ENCODE measurements around the gene RPL39. TPM values are rescaled to one million over a fixed set of nuclear protein-coding genes. Genes with fewer than 3 reads are reported as not detected.

RPL39 gene
- total and polyA plus RNA-seq, 4 donors, result 623 to 2,860 (median 640) TPM

DNA sequence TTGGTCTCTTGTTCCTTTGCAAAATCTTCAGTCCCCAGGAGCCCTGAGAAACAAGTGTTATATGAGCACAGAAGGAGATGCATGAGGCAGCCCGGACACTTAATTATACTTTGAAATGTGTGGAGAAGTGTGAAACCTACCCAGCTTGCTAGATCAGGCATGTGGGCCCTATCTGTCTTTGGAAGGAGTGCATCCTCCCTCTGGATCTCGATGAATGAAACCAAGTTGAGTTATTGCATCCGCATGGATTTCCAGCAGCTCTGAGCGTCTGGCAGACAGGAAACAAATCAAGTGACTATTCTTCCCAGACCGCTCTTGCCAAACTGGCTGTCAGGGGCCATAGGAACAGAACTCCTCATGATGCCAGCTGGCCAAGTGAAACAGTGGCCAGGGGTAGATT lies 52.7 kb downstream of the RPL39 start:
- Histone ChIP-seq H3K4me3 (ENCODE audit: low read depth in 1 of 3, low read length in 3 of 3) (no peak overlapping the region), H3K27me3 (ENCODE audit: control insufficient read depth in 4 of 4, insufficient read depth in 4 of 4, low read length in 3 of 4) (no peaks in the 10 kb centered on the region), H3K4me1 (ENCODE audit: control insufficient read depth in 4 of 4, insufficient read depth in 4 of 4, low read length in 3 of 4) (peaks cover 0 to 4% (median 0%) of the 10 kb centered on the region in 4 donors), H3K36me3 (ENCODE audit: control insufficient read depth in 4 of 4, insufficient read depth in 3 of 4, low read depth in 1 of 4, low read length in 3 of 4) (no peaks in the 10 kb centered on the region), H3K9ac (ENCODE audit: low read depth in 1 of 2, low read length in 2 of 2) (no peak overlapping the region), H3K27ac (ENCODE audit: low read depth in 1 of 2, low read length in 2 of 2) (no peak overlapping the region), H3K9me3 (ENCODE audit: control insufficient read depth in 4 of 4, low read length in 3 of 4) (no peaks in the 10 kb centered on the region)
- TF ChIP-seq FOXA1 (IDR thresholded peaks at IDR 0.05), result no peak
- TF ChIP-seq RXRA (IDR thresholded peaks at IDR 0.05), result no peak
- no peak for TF ChIP-seq JUND (IDR thresholded peaks at IDR 0.05)
- TF ChIP-seq, protein P1, sequence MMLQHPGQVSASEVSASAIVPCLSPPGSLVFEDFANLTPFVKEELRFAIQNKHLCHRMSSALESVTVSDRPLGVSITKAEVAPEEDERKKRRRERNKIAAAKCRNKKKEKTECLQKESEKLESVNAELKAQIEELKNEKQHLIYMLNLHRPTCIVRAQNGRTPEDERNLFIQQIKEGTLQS (IDR thresholded peaks at IDR 0.05), result no peak
- no peak for TF ChIP-seq EGR1 (IDR thresholded peaks at IDR 0.05; ENCODE audit: low read depth in 2 of 2)
- no peak for TF ChIP-seq FOXA2 (IDR thresholded peaks at IDR 0.05)
- TF ChIP-seq, protein P2, sequence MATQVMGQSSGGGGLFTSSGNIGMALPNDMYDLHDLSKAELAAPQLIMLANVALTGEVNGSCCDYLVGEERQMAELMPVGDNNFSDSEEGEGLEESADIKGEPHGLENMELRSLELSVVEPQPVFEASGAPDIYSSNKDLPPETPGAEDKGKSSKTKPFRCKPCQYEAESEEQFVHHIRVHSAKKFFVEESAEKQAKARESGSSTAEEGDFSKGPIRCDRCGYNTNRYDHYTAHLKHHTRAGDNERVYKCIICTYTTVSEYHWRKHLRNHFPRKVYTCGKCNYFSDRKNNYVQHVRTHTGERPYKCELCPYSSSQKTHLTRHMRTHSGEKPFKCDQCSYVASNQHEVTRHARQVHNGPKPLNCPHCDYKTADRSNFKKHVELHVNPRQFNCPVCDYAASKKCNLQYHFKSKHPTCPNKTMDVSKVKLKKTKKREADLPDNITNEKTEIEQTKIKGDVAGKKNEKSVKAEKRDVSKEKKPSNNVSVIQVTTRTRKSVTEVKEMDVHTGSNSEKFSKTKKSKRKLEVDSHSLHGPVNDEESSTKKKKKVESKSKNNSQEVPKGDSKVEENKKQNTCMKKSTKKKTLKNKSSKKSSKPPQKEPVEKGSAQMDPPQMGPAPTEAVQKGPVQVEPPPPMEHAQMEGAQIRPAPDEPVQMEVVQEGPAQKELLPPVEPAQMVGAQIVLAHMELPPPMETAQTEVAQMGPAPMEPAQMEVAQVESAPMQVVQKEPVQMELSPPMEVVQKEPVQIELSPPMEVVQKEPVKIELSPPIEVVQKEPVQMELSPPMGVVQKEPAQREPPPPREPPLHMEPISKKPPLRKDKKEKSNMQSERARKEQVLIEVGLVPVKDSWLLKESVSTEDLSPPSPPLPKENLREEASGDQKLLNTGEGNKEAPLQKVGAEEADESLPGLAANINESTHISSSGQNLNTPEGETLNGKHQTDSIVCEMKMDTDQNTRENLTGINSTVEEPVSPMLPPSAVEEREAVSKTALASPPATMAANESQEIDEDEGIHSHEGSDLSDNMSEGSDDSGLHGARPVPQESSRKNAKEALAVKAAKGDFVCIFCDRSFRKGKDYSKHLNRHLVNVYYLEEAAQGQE (IDR thresholded peaks at IDR 0.05), result no peak
- no peak for TF ChIP-seq SP1 (IDR thresholded peaks at IDR 0.05)
- TF ChIP-seq GABPA (IDR thresholded peaks at IDR 0.05 in 1 of 2, conservative IDR thresholded peaks at IDR 0.05 in 1 of 2), result no peak
- no peak for TF ChIP-seq HNF4G (IDR thresholded peaks at IDR 0.05)
- TF ChIP-seq, protein P3, sequence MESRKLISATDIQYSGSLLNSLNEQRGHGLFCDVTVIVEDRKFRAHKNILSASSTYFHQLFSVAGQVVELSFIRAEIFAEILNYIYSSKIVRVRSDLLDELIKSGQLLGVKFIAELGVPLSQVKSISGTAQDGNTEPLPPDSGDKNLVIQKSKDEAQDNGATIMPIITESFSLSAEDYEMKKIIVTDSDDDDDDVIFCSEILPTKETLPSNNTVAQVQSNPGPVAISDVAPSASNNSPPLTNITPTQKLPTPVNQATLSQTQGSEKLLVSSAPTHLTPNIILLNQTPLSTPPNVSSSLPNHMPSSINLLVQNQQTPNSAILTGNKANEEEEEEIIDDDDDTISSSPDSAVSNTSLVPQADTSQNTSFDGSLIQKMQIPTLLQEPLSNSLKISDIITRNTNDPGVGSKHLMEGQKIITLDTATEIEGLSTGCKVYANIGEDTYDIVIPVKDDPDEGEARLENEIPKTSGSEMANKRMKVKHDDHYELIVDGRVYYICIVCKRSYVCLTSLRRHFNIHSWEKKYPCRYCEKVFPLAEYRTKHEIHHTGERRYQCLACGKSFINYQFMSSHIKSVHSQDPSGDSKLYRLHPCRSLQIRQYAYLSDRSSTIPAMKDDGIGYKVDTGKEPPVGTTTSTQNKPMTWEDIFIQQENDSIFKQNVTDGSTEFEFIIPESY (IDR thresholded peaks at IDR 0.05), result no peak
- DNase-seq (ENCODE audit: low spot score), result no peak
- WGBS, result 72% methylated on average over 5 of the region's 5 CpGs

Small RNAs within 50 kb of the gene (small RNA-seq; reads per million reads assigned to genes)
- not detected for gene SNORA69

Other genes with a start within 250 kb of the RPL39 start
- gene STEEP1, start 226.2 kb downstream of the RPL39 start, total RNA-seq, result 10 to 100 TPM; 13.6 to 14.2 TPM
- gene STEEP1, start 226.2 kb downstream of the RPL39 start, polyA plus RNA-seq, result 1 to 10 TPM; 4.3 to 6.8 TPM
- 10 to 100 TPM; 12.0 to 15.9 TPM for gene UBE2A, start 217.1 kb downstream of the RPL39 start, total RNA-seq
- 10 to 100 TPM; 18.8 to 21.6 TPM for gene UBE2A, start 217.1 kb downstream of the RPL39 start, polyA plus RNA-seq
- 1 to 10 TPM; 3.4 TPM for gene NKRF, start 185.2 kb downstream of the RPL39 start, total RNA-seq
- gene NKRF, start 185.2 kb downstream of the RPL39 start, polyA plus RNA-seq, result 1 to 10 TPM; 1.3 to 2.6 TPM
- 10 to 100 TPM in 1 of 2 donors, 1 to 10 TPM in 1; 9.9 to 11.5 TPM for gene SEPTIN6, start 98.5 kb downstream of the RPL39 start, total RNA-seq
- gene SEPTIN6, start 98.5 kb downstream of the RPL39 start, polyA plus RNA-seq, result 10 to 100 TPM in 1 of 2 donors, 1 to 10 TPM in 1; 9.4 to 11.4 TPM
- gene SOWAHD, start 33.0 kb downstream of the RPL39 start, total RNA-seq, result 1 to 10 TPM in 1 of 2 donors, under 1 TPM in 1; 0.42 to 2.5 TPM
- gene SOWAHD, start 33.0 kb downstream of the RPL39 start, polyA plus RNA-seq, result under 1 TPM; 0.10 to 0.48 TPM
- gene UPF3B, start 61.3 kb upstream of the RPL39 start, total RNA-seq, result 1 to 10 TPM; 3.3 TPM
- gene UPF3B, start 61.3 kb upstream of the RPL39 start, polyA plus RNA-seq, result 1 to 10 TPM; 4.5 to 4.6 TPM
- gene RNF113A, start 80.1 kb upstream of the RPL39 start, total RNA-seq, result 1 to 10 TPM; 6.6 to 7.1 TPM
- 10 to 100 TPM in 1 of 2 donors, 1 to 10 TPM in 1; 9.9 to 10.1 TPM for gene RNF113A, start 80.1 kb upstream of the RPL39 start, polyA plus RNA-seq
- 10 to 100 TPM; 27.4 to 53.2 TPM for gene NDUFA1, start 80.2 kb upstream of the RPL39 start, total RNA-seq
- 100 to 1,000 TPM in 1 of 2 donors, 10 to 100 TPM in 1; 73.4 to 260 TPM for gene NDUFA1, start 80.2 kb upstream of the RPL39 start, polyA plus RNA-seq
- gene AKAP14, start 104.3 kb upstream of the RPL39 start, total RNA-seq, result not detected
- not detected for gene AKAP14, start 104.3 kb upstream of the RPL39 start, polyA plus RNA-seq
- gene NKAP, start 152.1 kb upstream of the RPL39 start, total RNA-seq, result 1 to 10 TPM; 2.9 to 3.3 TPM
- gene NKAP, start 152.1 kb upstream of the RPL39 start, polyA plus RNA-seq, result 1 to 10 TPM; 2.4 TPM

Data from liver (tissue), 10 donors.